ENCODE measurements around the gene PYGM. TPM values are rescaled to one million over a fixed set of nuclear protein-coding genes. Genes with fewer than 3 reads are reported as not detected.

PYGM gene
- total RNA-seq, 1 experiment from 2014 or later: 3.6 TPM

- H4K20me1 ChIP-seq (ENCODE audit: control insufficient read depth, insufficient read depth, insufficient read length): no peaks in the 10 kb centered on the region
- no peak overlapping the region for H3K4me2 ChIP-seq (ENCODE audit: insufficient read depth, insufficient read length, low read length)
- no CpG with 5 or more reads among the region's 26 CpGs for WGBS (ENCODE audit: extremely low coverage, insufficient read length, low lambda C conversion rate)
- H3K4me1 Mint-ChIP-seq: peaks cover 11 to 14% of the 10 kb centered on the region in 2 experiments
- H3K23me2 ChIP-seq (ENCODE audit: insufficient read length, low read depth, low read length, poor library complexity, severe bottlenecking): peaks cover 8% of the 10 kb centered on the region
- DNase-seq: peak; percentile 18
- no peak overlapping the region for H2AFZ ChIP-seq (ENCODE audit: low read length)
- H3K79me1 ChIP-seq (ENCODE audit: insufficient read depth, low read depth, low read length, poor library complexity, severe bottlenecking): no peaks in the 10 kb centered on the region
- peaks cover under 1 to 22% (median 9%) of the 10 kb centered on the region in 3 experiments; a peak in 6 of 7 replicates for H3K36me3 Mint-ChIP-seq (ENCODE audit: insufficient read depth in 1 of 3, low read depth in 3 of 3)
- H2BK20ac ChIP-seq (ENCODE audit: low read depth, low read length, poor library complexity, severe bottlenecking): no peak overlapping the region
- H3K27ac Mint-ChIP-seq: peak overlapping the region in 1 of 3 experiments; percentile 44; a peak in 2 of 7 replicates
- no peak overlapping the region for H2BK120ac ChIP-seq (ENCODE audit: low read depth, low read length, poor library complexity, severe bottlenecking)
- no peaks in the 10 kb centered on the region for H3K9me3 Mint-ChIP-seq
- no peak overlapping the region for H2BK15ac ChIP-seq (ENCODE audit: low read depth, low read length)
- no peak overlapping the region for H3K4ac ChIP-seq (ENCODE audit: low read depth, low read length)
- no peaks in the 10 kb centered on the region for H3K79me2 ChIP-seq (ENCODE audit: insufficient read depth, low read length)
- H3K4me1 ChIP-seq (ENCODE audit: insufficient read depth, low read length): no peaks in the 10 kb centered on the region
- H4K5ac ChIP-seq (ENCODE audit: insufficient read length, low read depth, low read length): no peak overlapping the region
- H3K18ac ChIP-seq (ENCODE audit: insufficient read length, low read depth, low read length): no peak overlapping the region
- no peak overlapping the region for H4K8ac ChIP-seq (replicated peaks; ENCODE audit: insufficient read length, low read depth, low read length)
- H3K27me3 ChIP-seq (ENCODE audit: insufficient read depth, low read length): no peaks in the 10 kb centered on the region
- no peak overlapping the region for H3K23ac ChIP-seq (ENCODE audit: insufficient read length, low read depth, low read length)
- no peak overlapping the region for H2BK12ac ChIP-seq (ENCODE audit: insufficient read length, low read depth, low read length)
- H3T11ph ChIP-seq (ENCODE audit: low read length): no peak overlapping the region
- H4K91ac ChIP-seq (ENCODE audit: insufficient read length, low read depth, low read length): no peak overlapping the region
- no peak overlapping the region for H2BK5ac ChIP-seq (ENCODE audit: insufficient read length, low read length)
- no peak overlapping the region for H3K27ac ChIP-seq (ENCODE audit: insufficient read length, low read depth, low read length)
- no peak overlapping the region for H2AK5ac ChIP-seq (ENCODE audit: insufficient read length, low read length)
- no peak overlapping the region for H3K56ac ChIP-seq (ENCODE audit: insufficient read length, low read depth, low read length)
- no peak for TF ChIP-seq CTCF (conservative IDR thresholded peaks at IDR 0.05)
- no peak overlapping the region for H3K14ac ChIP-seq (ENCODE audit: insufficient read depth, low read length)
- H3K27me3 Mint-ChIP-seq (ENCODE audit: low read depth): no peaks in the 10 kb centered on the region
- no peak overlapping the region for H3K4me3 Mint-ChIP-seq
- H3K9me3 ChIP-seq (ENCODE audit: control insufficient read depth, low read depth, low read length): no peaks in the 10 kb centered on the region
- H3K9ac ChIP-seq (ENCODE audit: extremely low read depth, insufficient read length, low read length): no peak overlapping the region
These were observed 40.8 kb upstream of the PYGM start for GRCh38 chr11:64800303-64801157.

All from H9 (cell line).